ENCODE results near the gene HGFAC. TPM values are rescaled to one million over a fixed set of nuclear protein-coding genes. Genes with fewer than 3 reads are reported as not detected.

Gene HGFAC
- polyA plus RNA-seq, 1 of the 3 experiments (the other 2 are of a cell fraction) = 0.43 TPM

DNA sequence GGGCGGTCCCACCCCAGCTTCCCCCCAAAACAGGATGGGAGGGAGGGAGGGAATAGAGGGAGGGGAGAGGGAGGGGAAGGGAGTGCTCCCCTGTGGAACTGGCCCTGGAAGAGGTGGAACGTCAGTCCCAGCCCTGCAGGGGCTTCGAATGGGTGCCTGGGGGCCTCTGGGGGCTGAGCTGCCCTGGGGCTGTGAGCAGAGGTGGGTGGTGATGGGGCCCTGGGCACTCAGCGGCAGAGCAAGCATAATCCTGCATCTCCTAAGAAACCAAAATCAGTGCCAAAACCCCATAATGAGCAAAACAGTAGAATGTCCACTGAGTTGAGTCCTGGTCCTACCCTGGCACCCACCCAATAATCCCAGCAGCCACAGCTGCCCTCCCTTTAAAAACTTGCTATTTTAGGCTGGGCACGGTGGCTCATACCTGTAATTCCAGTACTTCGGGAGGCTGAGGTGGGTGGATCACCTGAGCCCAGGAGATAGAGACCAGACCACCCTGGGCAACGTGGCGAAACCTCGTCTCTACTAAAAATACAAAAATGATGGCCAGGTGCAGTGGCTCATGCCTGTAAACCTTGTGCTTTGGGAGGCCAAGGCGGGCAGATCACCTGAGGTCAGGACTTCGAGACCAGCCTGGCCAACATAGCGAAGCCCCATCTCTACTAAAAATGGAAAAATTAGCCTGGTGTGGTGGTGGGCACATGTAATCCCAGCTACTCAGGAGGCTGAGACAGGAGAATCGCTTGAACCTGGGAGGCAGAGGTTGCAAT is 32.4 kb downstream of the HGFAC start:
- H3K9me2 ChIP-seq = no peaks in the 10 kb centered on the region
- H3K27ac ChIP-seq (ENCODE audit: low read depth in 2 of 2, low read length in 1 of 2) = no peak overlapping the region
- ChIA-PET POLR2A (no interaction called here), CTCF (interaction anchor here (1.0 kb wide), 1 partner anchor 128 kb away, joined by 3 read pairs; no protein-coding TSS in a partner anchor)
- TF ChIP-seq RFX5 (IDR thresholded peaks at IDR 0.05; ENCODE audit: low read length) = no peak
- no peak for TF ChIP-seq MEF2A (IDR thresholded peaks at IDR 0.05; ENCODE audit: borderline replicate concordance, low read depth)
- no peak for TF ChIP-seq GATA2 (CRISPR knock-in tag; IDR thresholded peaks at IDR 0.05)
- TF ChIP-seq EP300 (IDR thresholded peaks at IDR 0.05; ENCODE audit: borderline replicate concordance in 1 of 2, low read depth in 1 of 2, low read length in 1 of 2) = no peak
- no peak for TF ChIP-seq RXRA (IDR thresholded peaks at IDR 0.05; ENCODE audit: borderline replicate concordance, low read depth)
- TF ChIP-seq JUND (IDR thresholded peaks at IDR 0.05) = no peak
- H3K27me3 ChIP-seq (ENCODE audit: insufficient read depth) = no peaks in the 10 kb centered on the region
- H4K20me1 ChIP-seq (ENCODE audit: insufficient read depth) = no peaks in the 10 kb centered on the region
- no peaks in the 10 kb centered on the region for H3K9me3 ChIP-seq
- no peak overlapping the region for H3K4me2 ChIP-seq
- 53% methylated on average over 12 of the region's 13 CpGs for WGBS (ENCODE audit: low lambda C conversion rate)
- peaks cover 0 to 3% of the 10 kb centered on the region in 2 experiments; a peak in 1 of 4 replicates for H3K4me1 ChIP-seq (ENCODE audit: control insufficient read depth in 1 of 2, insufficient read depth in 2 of 2, low read depth in 1 of 2, low read length in 1 of 2)
- H3K79me2 ChIP-seq (ENCODE audit: insufficient read depth) = no peaks in the 10 kb centered on the region
- H3F3A ChIP-seq (replicated peaks; ENCODE audit: insufficient read depth) = no peaks in the 10 kb centered on the region
- H2AFZ ChIP-seq (ENCODE audit: low read depth) = no peak overlapping the region
- H3K4me3 ChIP-seq (ENCODE audit: low read depth in 2 of 2, low read length in 1 of 2) = no peak overlapping the region
- no peaks in the 10 kb centered on the region for H3K36me3 ChIP-seq (replicated peaks in 1 of 2; ENCODE audit: control insufficient read depth in 1 of 2, insufficient read depth in 2 of 2, low read length in 1 of 2)
- DNase-seq = no peak
- no peak overlapping the region for H3K9ac ChIP-seq

DNA sequence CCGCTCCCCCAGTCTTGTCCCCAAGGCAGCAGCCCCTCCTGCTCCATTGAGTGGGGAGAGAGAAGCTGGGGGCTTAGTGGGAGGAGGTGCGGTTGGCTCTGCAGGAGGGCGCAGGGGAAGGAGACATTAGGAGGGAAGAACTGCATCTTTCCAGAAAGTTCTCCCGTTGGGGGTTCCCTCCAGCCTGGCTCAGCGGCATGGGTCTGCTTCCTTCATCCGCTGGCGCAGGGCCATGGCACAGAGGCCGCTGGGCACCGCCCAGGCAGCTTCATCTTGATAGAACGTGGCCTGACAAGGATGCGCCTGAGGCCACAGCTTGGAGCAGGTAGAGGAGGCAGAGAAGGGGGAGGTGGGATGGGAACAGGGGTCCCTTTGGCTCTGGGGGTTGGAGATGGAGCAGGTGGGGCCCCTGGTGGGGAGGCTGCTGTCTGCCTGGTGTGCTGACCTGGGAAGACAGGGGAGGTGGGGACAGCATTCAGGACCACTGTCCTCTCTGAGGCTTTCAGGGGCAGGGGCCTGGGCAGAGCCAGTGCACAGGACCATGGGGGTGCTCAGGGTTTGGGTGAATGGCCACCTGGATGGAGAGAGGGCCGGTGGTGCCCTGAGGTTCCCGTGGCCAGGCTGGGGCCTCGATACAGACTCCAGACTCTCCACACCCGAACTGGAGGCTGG is 33.4 kb downstream of the HGFAC start:
- Histone ChIP-seq H3K4me2 (no peak overlapping the region), H3K9me3 (no peaks in the 10 kb centered on the region), H2AFZ (ENCODE audit: low read depth) (no peak overlapping the region), H3K4me1 (ENCODE audit: control insufficient read depth in 1 of 2, insufficient read depth in 2 of 2, low read depth in 1 of 2, low read length in 1 of 2) (peaks cover 0 to 3% of the 10 kb centered on the region in 2 experiments; a peak in 1 of 4 replicates), H3K4me3 (ENCODE audit: low read depth in 2 of 2, low read length in 1 of 2) (no peak overlapping the region), H3K79me2 (ENCODE audit: insufficient read depth) (no peaks in the 10 kb centered on the region), H3K27ac (ENCODE audit: low read depth in 2 of 2, low read length in 1 of 2) (no peak overlapping the region), H3K27me3 (ENCODE audit: insufficient read depth) (no peaks in the 10 kb centered on the region), H3F3A (replicated peaks; ENCODE audit: insufficient read depth) (no peaks in the 10 kb centered on the region), H3K9me2 (no peaks in the 10 kb centered on the region), H3K9ac (no peak overlapping the region), H3K36me3 (replicated peaks in 1 of 2; ENCODE audit: control insufficient read depth in 1 of 2, insufficient read depth in 2 of 2, low read length in 1 of 2) (no peaks in the 10 kb centered on the region), H4K20me1 (ENCODE audit: insufficient read depth) (no peaks in the 10 kb centered on the region)
- POLR2A ChIA-PET = no interaction called here
- CTCF ChIA-PET = no interaction called here
- TF ChIP-seq, protein P1, sequence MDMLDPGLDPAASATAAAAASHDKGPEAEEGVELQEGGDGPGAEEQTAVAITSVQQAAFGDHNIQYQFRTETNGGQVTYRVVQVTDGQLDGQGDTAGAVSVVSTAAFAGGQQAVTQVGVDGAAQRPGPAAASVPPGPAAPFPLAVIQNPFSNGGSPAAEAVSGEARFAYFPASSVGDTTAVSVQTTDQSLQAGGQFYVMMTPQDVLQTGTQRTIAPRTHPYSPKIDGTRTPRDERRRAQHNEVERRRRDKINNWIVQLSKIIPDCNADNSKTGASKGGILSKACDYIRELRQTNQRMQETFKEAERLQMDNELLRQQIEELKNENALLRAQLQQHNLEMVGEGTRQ (IDR thresholded peaks at IDR 0.05; ENCODE audit: borderline replicate concordance, low read depth, low read length) = no peak
- no peak for TF ChIP-seq JUND (IDR thresholded peaks at IDR 0.05)
- TF ChIP-seq, protein P2, sequence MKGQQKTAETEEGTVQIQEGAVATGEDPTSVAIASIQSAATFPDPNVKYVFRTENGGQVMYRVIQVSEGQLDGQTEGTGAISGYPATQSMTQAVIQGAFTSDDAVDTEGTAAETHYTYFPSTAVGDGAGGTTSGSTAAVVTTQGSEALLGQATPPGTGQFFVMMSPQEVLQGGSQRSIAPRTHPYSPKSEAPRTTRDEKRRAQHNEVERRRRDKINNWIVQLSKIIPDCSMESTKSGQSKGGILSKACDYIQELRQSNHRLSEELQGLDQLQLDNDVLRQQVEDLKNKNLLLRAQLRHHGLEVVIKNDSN (IDR thresholded peaks at IDR 0.05; ENCODE audit: borderline replicate concordance, low read depth) = no peak
- TF ChIP-seq RFX5 (IDR thresholded peaks at IDR 0.05; ENCODE audit: low read length) = no peak
- no peak for TF ChIP-seq GABPA (IDR thresholded peaks at IDR 0.05; ENCODE audit: low read depth)
- TF ChIP-seq SMC3 (IDR thresholded peaks at IDR 0.05; ENCODE audit: low read depth, low read length) = no peak
- no peak for TF ChIP-seq CHD2 (IDR thresholded peaks at IDR 0.05; ENCODE audit: low read length, partially characterized antibody)
- TF ChIP-seq FOXM1 (IDR thresholded peaks at IDR 0.05; ENCODE audit: low read depth) = no peak
- no peak for TF ChIP-seq EP300 (IDR thresholded peaks at IDR 0.05; ENCODE audit: borderline replicate concordance in 1 of 2, low read depth in 1 of 2, low read length in 1 of 2)
- TF ChIP-seq ELF1 (IDR thresholded peaks at IDR 0.05) = no peak
- no peak for TF ChIP-seq RCOR1 (IDR thresholded peaks at IDR 0.05; ENCODE audit: low read length)
- no peak for TF ChIP-seq YY1 (IDR thresholded peaks at IDR 0.05; ENCODE audit: low read depth)
- TF ChIP-seq TCF12 (IDR thresholded peaks at IDR 0.05) = no peak
- TF ChIP-seq MXI1 (IDR thresholded peaks at IDR 0.05; ENCODE audit: low read depth, low read length) = no peak
- no peak for DNase-seq
- WGBS (ENCODE audit: low lambda C conversion rate) = 41% methylated on average over 14 of the region's 15 CpGs
